ENCODE measurements around the gene SIPA1L3.

SIPA1L3 gene

DNA sequence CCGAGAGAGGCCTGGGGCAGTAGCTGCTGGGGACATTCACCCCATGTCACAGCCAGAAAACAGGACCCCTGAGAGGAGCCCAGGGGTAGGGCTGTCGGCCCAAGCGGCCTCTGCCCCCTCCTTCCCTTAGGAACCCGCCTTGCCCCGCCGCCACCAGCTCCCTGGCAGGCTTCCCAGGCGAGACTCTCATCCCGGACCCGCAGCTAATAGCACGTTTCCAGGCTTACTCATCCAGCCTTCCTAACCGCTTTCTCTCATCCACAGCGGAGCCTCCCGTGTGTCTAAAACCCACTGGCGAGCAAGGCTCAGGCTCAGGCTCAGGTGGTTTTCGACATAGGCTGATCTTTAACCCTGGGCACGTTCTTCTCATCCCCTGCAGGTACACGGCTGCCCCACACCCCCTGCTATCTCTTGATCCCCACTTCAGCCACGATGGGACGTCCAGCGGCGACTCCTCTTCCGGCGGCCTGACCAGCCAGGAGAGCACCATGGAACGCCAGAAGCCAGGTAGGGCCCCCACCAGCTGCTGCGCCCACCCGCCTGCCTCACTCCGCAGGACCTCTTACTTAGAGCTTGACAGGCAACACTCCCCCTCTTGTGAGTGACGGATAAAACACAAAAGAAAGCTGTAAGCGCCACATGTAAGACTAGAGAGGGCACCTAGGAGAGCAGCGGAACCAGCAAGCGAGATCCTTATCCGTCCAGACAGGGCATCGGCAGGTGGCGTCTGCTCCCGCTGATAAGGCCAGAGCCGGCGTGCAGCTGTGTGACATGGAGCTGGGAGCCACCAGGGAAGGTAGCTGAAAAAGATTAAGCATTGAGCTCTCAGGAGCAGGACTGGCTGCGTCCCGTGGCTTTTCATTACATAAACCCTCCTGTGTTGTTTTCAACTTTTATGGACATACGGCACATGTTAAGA lies 245.7 kb downstream of the SIPA1L3 start:
- no peak for DNase-seq (ENCODE audit: low read depth)

DNA sequence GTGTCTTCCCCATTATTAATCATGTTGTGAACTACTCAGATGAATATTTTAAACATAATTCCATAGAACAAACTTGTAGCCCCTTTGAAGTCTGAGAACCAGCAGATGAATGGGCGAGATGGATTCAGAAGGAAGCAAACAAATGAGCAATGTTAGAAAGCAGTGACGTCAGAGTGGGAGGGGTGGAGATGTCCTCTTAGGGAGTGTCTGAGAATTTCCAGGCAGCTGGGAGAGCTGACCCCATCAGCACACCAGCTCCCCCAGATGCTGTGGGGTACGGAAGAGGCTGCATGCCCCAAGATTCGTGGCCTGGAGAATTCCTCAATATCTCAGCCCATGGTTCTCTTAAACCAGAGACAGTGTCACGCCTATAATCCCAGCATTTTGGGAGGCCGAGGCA lies 248.4 kb downstream of the SIPA1L3 start:
- no peak for DNase-seq (ENCODE audit: low read depth)

DNA sequence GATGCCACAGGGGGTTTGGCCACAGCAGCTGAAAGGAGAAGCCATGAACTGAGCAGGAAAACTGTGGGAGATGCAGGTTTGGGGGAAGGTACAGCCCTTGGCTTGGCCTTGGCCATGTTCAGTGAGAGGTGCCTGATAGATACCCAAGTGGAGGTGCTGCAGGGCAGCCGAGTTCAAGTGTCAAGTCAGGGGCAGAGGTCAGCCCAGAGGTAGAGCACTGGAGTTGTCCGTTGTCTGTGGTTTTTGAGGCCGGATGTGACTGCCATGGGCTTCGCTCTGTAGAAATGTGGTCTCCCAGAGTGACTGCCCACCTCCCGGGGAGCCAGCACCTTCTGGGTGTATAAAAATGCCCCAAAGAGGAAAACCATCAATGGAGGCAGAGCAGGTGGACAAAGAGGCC lies 251.7 kb downstream of the SIPA1L3 start:
- no peak for DNase-seq (ENCODE audit: low read depth)

DNA sequence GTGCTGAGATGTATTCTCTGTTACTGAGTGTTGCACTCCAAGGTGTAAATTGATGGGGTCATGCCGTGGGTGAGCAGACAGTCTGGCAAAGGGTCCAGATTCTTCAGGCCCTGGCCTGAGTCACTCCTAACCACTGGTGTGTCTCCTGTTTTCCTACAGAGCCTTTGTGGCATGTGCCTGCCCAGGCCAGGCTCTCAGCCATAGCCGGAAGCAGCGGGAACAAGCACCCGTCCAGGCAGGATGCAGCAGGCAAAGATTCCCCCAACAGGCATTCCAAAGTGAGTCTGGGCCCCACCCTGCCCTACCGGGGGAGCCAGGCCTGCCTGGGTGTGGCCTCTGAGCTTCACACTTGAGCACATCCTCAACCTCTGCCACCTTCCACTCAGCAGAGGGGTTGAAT lies 255.1 kb downstream of the SIPA1L3 start:
- DNase-seq (ENCODE audit: low read depth): no peak

DNA sequence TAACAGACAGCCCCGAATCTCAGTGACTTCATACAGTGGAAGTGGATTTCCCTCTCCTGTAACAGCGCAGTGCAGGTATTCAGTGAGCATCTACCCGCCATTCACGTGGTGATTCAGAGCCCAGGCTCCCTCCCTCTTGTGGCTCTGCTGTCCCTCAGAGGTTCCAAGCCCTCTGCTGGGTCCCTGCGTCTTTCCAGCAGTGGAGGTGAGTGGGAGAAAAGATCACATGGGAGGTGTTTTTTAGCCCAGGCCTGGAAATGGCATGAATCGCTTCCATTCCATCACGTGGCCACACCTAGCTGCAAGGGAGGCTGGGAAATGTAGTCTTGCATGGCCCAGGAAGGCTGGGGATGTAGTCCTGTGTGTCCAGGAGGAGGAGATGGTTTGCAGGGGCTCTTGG lies 255.6 kb downstream of the SIPA1L3 start:
- no peak for DNase-seq (ENCODE audit: low read depth)

DNA sequence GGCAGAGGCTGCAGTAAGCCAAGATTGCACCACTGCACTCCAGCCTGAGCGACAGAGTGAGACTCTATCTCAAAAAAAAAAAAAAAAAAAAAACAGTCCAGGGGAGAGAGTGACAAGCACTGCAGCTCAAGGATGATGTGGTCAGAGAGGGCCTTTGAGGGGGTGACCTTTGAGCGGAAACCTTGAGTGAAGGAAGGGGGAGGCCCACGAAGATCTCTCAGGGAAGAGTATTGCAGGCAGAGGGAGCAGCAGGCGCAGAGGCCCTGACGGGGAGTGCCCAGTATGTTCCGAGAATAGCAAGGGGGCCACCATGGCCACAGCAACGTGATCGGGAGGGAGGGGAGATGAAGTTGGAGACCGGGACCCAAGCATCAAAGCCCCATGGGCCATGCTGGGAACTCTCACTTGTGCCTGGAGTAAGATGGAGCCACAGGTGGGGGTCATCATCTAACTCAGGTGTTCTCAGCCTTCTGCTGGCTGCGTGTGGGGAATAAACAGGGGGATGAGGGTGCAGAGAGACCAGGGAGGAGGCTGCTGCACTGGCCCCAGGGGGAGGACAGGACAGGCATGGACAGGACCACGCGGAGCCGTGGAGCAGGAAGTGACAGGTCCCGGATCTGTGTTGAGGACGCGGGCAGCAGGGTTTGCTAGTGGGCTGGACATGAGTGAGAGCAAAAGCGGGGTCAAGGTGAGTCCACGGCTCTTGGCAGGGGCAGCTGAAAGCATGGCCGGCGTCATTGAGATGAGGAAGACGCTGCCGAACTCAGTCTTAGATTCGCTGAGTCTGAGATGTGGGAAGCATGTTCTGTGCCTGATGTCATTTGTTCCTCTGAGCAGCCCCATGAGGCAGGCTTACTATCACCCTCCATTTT lies 256.6 kb downstream of the SIPA1L3 start:
- no peak for DNase-seq (ENCODE audit: low read depth)

DNA sequence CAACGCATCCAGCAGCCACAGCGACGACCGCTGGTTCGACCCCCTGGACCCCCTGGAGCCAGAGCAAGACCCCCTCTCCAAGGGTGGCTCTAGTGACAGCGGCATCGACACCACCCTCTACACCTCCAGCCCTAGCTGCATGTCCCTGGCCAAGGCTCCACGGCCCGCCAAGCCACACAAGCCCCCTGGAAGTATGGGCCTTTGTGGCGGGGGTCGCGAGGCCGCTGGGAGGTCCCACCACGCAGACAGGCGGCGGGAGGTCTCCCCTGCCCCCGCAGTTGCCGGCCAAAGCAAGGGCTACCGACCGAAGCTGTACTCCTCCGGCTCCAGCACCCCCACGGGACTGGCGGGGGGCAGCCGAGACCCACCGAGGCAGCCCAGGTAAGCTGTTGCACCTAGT lies 257.5 kb downstream of the SIPA1L3 start:
- DNase-seq (ENCODE audit: low read depth): no peak

DNA sequence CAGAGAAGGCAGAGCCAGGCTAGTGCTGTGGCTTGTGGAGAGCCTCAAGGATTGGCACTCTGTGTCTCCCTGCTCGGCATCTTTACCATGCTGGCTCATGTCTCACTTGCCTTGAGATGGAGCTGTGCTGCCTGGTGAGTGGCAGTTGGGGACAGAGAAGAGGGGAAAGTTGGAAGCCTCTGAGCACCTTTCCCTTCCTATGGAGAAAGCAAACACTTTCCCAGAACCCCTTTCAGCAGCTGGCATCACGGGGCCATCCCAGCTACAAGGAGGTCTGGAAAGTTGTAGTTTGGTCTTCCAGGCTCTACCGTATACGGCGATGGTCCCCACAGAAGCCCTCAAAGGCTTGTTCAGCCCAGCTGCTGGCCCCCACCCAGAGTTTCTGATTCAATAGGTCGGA lies 258.3 kb downstream of the SIPA1L3 start:
- no peak for DNase-seq (ENCODE audit: low read depth)

DNA sequence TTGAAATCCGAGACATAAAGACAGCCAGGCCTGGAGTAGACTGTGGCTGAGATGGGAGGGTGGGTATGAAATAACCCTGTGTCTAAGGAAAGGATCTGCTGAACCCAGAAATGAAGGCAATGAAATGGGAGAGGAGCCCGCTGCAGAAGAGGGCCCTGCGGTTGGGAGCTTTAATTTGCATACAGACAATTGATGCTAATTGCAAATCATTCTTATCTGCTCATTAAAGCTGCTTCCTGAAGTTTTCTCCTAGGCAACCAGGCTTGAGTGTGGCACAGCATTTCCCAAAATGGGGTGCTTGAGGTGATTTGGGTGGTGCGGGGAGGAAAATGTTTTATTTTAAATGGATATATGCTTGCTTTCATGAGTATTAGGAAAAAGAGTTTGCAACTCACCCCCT lies 261.6 kb downstream of the SIPA1L3 start:
- DNase-seq (ENCODE audit: low read depth): no peak

DNA sequence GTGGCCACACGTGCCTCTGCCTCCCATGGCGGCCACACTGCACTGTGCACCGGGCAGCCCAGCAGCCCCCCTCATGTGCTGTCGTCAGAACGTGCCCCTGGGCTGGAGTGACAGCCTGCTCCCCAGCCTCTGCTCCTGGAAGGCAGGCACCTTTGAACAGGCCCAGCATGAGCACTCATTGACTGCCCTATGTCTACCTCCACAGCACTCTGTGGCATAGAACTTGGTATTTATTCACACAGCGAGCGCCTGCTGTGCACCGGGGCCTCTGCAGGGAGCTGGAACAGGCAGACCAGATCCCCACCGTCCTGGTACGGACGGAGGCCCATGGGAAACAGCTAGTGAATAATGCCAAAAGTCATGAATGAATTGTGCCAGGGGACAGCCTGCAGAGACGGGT lies 263.3 kb downstream of the SIPA1L3 start:
- no peak for DNase-seq (ENCODE audit: low read depth)

DNA sequence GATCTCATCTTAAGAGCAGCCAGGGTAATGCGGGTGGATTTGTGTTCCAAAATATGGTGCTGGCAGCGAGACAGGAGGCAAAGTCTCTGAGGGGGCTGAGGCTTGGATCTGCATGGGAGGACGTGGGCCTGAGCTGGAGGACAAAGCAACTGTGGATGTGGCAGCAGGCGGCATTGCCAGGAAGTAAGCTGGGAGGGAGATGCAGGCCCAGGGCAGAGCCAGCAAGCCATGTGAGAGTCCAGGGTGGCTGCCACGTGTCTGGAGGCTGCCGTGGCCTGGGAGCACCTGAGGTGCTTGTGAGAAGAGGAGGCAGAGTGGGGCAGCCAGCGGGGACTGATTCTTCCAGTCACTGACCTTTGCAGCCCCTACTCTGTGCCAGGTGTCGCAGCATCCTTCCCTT lies 265.0 kb downstream of the SIPA1L3 start:
- DNase-seq (ENCODE audit: low read depth): no peak

DNA sequence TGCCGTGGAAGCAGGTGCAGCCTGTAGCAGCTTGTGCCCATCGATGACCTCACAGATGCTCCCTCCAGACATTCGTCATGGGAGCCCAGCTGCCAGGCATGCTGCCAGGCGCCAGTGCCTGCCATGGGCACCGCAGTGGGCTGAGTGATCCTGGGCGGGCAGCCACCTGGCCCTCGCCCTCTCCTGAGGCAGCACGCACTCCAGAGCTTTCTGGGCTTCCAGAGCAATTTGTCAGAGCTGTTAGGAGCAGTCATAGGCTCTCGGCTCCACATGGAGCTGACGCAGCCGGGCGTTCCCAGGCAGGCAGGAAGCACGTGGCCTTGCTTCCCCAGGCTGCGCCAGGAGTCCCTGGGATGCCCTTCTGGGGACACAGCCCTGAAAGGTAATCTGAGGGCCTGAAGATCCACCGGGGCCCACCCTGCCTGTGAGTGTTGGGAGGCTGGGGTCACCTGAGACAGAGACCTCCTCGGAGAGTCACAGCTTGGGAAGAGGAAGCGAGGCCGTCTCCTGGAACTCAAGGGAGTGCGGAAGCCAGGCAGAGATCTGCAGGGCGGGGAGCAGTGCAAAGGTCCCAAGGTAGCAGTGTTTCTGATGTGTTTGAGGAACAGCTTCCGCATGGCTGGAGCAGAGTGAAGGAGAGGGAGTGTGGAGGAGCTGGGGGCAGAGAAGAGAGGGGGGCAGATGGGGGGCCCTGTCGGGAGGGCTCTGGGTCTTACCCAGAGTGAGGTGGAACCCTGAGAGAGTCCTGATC lies 266.5 kb downstream of the SIPA1L3 start:
- no peak for DNase-seq (ENCODE audit: low read depth)

DNA sequence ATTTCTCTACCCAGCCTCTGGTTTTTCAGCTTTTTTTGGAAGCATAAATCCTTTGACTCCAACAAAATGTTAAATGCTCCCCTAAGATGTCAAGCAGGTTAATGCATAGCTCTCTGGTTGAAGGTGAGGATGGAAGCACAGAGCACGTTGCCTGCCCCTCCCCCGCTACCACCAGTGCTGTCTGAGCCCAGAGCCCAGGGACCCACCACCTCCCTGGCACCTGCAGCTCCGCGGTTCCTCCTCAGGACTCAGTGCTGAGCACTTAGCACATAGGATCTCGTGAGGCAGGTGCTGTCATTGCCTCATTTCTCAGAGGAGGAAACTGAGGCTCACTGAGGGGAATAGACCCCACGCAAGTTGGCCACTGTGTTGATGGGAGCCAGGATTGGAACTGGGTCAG lies 268.4 kb downstream of the SIPA1L3 start:
- no peak for DNase-seq (ENCODE audit: low read depth)

DNA sequence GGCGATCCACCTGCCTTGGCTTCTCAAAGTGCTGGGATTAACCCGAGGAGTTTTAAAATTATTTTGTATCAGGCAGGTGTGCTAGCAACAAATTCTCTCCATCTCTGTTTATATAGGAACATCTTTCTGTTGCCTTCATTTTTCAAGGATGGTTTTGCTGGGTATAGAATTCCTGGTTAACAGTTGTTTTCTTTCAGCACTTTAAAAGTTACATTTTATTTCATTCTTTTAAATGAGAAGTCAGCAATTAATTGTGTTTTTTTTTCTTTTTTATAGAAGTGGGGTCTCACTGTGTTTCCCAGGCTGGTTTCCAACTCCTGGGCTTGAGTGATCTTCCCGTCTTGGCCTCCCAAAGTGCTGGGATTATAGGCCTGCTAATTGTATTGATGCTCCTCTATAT lies 273.1 kb downstream of the SIPA1L3 start:
- DNase-seq (ENCODE audit: low read depth): no peak

DNA sequence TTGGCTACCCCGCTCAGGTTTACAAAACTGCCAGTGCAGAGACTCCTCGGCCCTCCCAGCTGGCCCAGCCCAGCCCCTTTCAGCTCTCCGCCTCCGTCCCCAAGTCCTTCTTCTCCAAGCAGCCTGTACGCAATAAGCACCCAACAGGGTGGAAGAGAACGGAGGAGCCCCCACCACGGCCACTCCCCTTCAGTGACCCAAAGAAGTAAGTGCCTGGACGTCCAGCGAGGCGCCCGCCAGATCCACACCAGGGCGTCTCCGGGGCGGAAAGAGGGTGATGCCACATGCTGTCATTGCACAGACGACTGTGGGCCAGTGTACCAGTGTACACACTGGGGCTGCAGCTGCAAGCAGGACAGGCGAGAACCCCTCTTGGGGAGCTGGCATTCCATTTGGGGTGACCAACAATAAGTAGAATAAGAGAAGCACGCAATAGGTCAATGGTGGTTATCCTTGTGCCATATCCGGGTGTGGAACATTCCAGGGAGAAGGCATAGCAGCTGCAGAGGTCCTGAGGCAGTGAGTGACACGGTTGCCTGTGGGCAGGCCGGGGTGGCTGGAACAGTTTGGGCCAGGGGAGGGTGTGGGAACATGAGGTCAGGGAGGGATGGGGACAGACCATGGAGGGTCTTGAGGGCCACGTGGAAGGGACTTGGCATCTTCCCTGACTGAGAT lies 275.7 kb downstream of the SIPA1L3 start:
- no peak for DNase-seq (ENCODE audit: low read depth)

DNA sequence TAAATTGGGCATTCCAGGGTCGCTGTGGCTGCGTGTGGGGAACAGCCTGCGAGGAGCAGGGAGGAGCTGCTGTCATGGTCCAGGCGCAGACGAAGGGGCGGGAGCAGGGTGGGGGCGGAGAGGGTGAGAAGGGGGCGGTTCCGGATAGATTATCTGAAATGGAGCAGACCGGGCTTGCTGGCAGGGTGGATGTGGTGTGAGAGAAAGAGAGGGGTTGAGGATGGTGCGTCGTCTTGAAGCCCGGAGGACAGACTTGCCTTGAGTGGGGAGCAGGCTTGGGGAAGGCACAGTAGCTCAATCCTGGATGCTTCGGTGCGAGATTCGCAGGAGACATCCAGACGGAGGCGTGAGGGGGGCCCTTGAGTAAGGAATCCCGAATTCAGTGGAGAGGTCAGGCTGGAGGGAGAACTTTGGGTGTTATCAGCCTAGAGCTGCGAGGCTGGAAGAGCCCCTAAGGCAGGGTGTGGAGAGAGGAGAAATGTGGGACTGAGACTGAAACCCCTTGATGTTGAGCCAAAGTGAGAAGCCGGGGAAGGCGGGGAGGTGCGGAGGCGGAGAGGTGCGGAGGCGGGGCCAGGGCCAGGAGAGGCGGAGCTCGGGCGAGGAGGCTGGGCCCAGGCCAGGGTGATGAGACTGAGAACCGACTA lies 276.4 kb downstream of the SIPA1L3 start:
- no peak for DNase-seq (ENCODE audit: low read depth)

DNA sequence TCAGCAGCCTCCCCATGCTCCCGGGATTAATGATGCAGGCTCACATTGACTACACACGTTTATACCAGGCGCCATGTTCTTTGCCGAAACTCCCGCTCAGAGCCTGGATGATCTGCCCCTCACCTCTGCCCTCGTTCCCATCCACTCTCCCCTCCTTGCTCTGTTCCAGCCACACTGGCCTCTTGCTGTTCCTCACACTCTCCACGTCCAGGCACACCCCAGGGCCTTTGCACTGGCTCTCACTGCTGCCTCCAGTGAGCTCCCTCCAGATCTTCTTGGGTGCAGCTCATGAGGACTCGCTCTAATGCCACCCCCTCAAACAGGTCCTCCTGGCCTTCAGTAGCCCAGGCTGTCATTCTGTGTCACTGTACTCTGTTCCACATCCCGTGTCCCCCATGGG lies 277.8 kb downstream of the SIPA1L3 start:
- no peak for DNase-seq (ENCODE audit: low read depth)

DNA sequence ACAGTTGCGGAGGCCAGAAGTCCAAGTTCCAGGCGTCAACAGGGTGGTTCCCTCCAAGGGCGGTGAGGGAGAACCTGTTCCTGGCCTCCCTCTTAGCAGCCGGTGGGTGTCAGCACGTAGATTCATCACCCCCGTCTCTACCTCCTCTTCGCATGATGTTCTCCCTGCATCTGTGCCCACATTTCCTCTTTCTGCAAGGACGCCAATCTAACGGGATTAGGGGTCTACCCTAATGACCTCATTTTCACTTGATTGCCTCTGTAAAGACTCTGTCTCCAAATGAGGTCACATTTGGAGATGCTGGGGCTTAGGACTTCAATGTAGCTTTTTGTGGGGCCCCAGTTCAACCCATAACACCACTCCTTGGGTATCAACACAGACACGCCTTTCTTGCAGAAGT lies 278.6 kb downstream of the SIPA1L3 start:
- DNase-seq (ENCODE audit: low read depth): no peak

DNA sequence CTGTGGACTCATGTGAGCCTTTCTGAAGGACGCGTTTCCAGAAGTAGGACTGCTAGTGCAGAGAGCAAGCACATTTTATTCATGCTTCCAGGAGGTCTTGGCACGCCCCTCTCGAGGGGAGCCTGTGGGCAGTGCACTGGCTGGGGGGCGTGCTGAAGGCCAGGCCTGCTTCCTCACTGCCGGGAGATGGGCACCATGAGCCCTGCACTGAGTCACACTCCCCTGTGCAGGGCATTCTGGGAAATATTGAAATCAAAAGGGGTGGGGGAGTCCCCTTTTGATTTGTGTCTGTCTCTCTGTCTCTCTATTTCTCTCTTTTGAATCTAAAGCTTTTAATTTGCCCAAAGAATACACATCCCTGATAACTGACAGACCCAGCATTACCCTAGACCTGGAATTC lies 283.1 kb downstream of the SIPA1L3 start:
- DNase-seq (ENCODE audit: low read depth): no peak

DNA sequence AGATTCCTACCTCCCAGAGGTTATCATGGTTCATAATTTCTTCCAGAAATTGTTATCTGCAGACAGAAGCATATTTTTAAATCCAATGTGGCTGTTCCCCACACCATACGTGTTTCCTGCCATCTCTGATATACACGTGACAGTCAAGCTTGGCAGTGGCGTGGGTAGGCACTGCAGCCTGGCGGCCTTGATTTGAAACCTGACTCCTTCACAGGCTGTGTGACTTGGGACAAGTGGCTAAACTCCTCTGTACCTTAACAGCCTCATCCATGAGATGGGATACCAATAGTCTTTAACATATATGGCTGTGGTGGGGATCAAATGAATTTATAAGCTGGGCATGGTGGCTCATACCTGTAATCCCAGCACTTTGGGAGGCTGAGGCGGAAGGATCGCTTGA lies 283.8 kb downstream of the SIPA1L3 start:
- no peak for DNase-seq (ENCODE audit: low read depth)

DNA sequence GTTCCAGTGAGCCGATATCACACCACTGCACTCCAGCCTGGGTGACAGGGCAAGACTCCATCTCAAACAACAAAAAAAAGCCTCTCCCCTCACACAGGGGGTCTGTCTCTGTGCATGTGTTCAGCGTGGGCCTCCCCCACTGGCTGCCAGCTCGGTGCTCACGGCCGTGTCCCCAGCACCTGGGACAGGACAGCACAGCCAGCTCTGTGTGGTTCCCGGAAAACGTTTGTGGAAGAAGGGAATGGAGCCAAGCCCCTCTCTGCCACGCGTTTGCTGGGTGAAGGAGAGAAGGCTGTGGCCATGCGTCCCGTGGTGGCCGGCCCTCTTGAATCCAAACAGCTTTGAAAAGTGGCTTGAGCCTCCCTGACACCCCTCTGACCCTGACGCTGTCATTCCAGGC lies 284.7 kb downstream of the SIPA1L3 start:
- no peak for DNase-seq (ENCODE audit: low read depth)

Data from T follicular helper cell (primary cell).